Middle frontal gyrus (tissue), 1 donor: ENCODE measurements around the gene RIN2.

ENCODE experiments used
- DNase-seq: peaks from one replicate; pipeline ENCODE4 v3.0.0-alpha.2; 2015; ENCODE audit warnings: low spot score; ENCODE audit errors: extremely low spot score

Gene RIN2

DNA sequence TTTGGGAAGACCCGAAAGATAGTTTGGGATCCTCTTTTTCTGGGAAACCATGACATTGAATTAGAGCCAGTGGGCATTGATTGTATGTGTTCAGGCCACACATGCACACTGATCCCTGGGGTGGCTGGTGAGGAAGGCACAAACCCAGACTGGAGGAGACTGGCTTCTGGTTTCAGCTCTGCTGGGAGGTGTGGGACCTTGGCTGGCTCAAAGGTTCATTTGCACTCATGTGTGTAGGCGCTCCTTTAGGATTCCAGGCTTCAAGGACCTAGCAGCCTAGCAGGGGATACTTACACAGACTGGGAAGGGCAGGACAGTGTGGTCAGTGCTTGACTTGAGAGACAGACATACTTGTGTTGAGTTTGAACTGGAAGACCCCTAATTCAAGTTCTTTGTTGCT, 7.2 kb downstream of the RIN2 start:
- no peak for DNase-seq

GRCh38 chr20:19765913-19766312, 7.9 kb downstream of the RIN2 start:
- DNase-seq: no peak

- DNase-seq: no peak
Observed at GRCh38 chr20:19767070-19767469, 9.0 kb downstream of the RIN2 start.

DNA sequence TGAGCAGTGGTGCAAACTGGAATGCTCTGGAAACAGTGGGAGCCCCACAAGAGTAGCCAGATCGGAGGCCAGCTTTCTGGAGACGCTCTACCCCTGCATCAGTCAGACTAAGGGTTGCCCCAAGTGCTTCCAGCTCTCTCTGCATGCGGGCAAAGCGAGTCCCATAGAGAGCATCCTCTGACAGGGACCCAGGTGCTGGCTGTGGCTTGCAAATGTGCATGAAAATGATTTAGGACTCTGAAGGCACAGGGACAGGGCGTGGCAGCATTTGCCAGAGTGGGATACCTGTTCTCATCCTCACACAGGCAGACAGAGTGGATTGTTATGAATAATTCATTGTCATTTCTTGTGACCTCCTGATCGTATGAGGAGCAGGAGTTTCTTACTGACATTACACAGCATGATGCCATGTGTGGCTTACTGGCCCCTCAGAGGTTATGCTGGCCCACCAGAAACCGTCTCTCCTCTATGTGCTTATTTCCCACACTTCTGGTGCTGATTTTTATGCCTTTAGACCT, 10.3 kb downstream of the RIN2 start:
- no peak for DNase-seq

DNA sequence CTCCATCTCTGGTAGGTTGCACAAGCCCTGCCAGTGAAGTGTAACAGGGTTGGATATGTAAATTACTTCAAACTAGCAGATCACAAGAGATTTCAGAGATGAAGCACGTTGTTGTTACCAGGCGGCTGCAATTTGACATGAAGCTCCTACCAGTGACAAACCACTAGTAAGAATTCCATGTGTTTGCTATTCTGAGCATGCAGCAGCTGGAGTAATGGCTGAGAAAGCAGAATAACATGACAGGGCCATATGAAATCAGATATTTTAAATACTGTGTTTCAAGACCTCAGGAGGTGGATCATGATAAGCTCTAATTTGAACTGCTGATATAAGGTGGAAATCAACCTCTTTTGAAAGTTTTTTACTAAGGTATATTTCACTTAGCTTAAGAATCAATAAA, 11.4 kb downstream of the RIN2 start:
- no peak for DNase-seq

- no peak for DNase-seq
Observed at GRCh38 chr20:19770375-19770774, 12.3 kb downstream of the RIN2 start.

DNA sequence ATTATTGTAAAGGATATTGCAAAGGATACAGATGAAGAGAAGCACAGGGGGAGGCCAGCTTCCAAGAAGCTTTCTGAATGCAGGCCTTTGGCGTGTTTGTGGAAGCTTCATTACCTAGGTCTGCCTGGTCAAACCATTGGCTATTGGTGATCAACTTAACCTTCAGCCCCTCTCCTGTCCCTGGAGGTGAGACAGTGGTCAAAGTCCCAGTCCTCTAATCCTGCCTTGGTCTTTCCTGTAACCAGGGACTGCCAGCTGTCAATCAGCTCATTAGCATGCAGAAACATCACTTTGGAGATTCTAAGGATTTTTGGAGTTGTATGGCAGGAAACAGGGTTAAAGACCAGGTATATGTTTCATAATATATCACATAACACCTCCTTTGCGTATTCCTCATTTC, 13.0 kb downstream of the RIN2 start:
- DNase-seq: no peak

DNA sequence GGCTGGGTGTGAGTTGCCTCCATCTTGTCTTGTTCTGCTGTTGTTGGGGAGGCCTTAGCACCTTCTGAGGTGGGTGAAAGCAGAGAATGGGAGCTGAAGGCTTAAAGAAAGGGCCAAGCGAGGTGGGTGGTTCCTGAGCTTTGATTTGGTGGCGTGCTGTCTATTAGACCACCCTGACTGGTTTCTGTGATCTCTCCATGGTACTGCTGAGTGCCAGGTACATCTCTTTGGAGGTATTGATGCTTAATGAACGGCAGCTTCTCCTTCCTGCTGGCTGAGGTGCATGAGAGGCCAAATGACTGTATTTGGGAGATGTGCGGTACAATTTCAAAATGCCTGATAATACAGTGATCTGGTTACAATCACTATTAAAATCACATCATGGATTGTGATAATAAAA, 15.4 kb downstream of the RIN2 start:
- DNase-seq: no peak

- no peak for DNase-seq
Observed at GRCh38 chr20:19774135-19774933, 16.3 kb downstream of the RIN2 start.

GRCh38 chr20:19775353-19776253, 17.5 kb downstream of the RIN2 start:
- DNase-seq: no peak

- no peak for DNase-seq
Observed at GRCh38 chr20:19777315-19777714, 19.3 kb downstream of the RIN2 start.

DNA sequence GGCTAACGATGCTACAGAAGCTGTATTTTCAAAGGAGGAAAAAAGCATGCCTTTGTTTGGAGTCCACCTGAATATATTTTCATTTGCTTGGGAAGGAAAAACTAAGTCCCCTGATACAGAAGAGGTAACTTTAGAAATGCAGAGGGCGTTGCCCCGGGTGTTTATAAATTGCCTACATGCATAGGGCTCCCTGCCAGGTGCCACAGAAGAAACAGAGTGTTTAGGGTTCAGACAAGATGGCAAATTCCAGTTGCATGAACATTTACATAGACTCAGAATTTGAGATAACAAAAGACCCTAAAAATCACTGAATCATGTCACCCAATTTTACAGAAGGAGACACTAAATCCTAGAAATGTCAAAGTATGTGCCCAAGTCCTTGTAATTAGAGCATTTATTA, 19.9 kb downstream of the RIN2 start:
- no peak for DNase-seq

DNA sequence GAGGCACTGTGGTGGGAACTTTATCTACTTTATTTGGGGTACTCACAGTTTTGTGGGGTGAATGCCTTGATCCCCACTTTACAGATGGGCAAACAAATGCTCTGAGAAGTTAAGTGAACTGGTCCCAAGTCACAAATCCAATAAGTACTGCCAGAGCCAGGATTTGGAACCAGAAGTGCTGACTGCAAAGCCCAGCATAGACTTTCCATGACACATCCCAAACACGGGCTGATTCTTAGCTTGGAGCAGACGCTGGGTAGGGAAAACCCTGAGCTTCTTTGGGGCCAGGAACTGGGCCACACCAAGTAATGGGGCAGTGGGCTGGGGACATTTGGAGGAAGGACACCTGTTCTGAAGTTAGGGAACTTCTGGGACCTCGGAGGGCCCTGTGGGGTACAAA, 20.3 kb downstream of the RIN2 start:
- no peak for DNase-seq

DNA sequence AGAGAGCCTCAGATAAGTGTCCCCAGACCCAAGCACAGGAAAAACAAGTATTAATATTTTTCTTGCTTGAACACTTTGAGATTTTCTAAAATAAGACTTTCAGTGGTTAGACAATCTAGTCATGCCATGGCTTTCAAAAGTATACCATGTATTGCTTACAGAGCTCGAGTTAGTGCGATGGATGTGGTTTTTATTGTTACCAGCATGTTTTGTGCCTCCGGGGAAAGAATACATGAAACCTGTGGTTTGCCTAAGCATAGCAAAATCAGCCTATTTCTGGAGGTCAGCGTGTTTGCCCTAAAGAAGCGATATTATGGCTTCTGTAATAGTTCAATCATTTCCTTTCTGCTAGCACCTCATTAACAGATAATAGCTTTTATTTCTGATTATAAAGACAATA, 21.6 kb downstream of the RIN2 start:
- no peak for DNase-seq

DNA sequence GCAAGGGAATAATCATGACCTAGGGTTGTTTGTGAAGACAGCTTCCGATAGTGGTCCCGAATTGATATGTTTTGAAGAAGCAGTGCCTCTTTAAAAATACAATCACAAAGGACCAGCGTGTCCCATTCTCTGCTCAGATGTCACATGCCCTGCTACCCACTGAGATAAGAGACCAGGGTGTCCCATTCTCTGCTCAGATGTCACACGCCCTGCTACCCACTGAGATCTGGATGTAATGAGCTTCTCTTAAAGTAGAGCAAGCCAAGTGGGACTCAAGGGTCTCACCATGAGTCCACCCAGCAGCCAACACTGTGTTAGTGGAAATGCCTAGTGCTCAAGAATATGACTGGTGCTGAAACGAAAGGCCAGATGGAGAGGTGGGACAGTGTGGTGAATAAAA, 22.2 kb downstream of the RIN2 start:
- no peak for DNase-seq

- DNase-seq: no peak
Observed at GRCh38 chr20:19781235-19781634, 23.2 kb downstream of the RIN2 start.

DNA sequence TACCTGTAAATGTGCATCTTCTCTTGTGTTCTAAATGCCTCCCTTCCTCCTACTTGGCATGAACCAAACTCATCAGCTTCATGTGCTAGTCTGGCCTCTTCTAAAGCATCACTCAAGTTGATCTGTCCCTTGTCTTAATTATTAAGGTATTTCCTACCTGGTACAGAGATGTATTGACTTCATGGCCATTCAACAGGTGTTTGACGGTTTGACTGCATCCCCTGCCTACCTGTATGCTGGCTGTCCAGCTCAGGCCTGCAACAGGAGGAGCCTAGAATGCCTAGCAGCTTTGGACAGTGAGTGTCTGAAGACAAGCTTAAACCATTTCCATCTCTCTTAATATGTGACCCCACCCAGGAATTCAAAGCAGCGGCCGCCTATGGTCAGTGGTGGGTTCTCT, 24.6 kb downstream of the RIN2 start:
- DNase-seq: no peak

DNA sequence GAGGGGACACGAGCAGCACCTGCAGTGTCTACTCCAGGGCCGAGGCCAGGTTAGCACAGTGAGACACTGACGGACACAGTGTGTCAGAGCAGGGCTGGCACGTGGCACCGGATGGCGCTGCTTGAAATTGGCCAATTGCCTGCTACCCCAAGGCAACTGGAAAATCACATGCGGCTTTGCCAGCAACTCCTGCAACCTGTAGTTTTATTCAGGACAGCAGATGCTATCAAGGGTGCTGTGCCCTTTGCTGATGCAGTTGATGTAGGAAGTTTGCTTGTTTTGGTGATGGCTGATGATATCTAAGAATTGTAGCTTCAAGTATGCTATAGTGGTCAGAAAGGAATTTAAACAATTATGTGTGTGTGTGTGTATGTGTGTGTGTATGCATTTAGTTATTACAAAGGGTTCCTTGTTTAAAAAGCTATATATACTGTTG, 25.9 kb downstream of the RIN2 start:
- no peak for DNase-seq

GRCh38 chr20:19784511-19785172, 26.6 kb downstream of the RIN2 start:
- peak; percentile 84 for DNase-seq

DNA sequence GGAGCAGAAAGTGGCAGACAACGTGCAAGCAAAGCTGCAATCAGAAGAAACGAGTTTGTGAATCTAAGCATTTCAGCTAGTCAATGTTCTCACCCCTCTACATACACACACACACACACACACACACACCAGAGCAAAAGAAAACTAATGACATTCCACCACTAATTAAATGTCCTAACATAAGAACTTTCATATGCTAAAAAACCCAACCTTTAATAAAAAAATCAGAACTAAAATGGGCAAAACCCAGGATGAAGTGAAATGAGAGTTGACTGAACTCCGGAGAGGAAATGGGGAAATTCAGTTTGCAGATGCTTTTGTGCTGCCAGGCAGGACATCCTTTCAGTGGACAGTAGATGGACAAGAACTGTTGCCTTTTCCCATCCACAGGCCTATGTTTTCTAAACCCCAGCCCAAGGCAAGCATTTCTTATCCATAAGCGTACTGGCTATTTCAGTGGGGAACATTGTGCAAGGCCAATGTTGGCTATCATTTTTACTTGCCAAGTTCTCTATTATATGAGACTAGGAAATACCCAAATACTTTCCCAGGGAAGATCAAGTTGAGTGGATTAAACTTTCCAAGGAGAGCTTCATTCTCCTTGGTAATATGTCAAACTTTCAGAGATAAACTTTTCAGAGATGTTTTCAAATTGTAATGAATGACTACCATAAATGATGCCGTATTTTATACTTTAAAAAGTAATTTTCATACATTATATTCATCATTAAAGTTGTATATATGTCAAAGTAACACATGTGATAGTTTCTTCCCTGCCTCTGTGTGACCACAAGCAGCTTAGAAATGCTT, 27.3 kb downstream of the RIN2 start:
- DNase-seq: no peak

DNA sequence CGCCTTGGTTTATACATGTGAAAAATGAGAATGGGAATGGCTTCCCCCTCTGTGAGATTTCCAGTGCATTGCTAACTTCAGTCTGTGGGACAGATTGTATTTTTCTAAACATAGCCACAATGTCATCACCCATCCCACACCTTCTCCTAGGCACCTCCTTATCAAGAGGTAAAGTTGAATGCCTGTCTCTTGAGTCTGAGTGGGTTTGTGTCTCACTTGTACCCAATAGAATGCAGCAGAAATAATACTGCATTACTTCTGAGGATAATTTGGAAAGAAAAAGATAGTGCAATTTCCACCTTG, 27.9 kb downstream of the RIN2 start:
- DNase-seq: no peak
